Iris pigment epithelial cell (primary cell): ENCODE measurements around the gene PIP5KL1.
"Not testable (repeated sequence)": the region's sequence is repeated elsewhere in the genome, so short reads cannot be mapped to it uniquely, and the experiment has no call there.

Experiments
- DNase-seq: peaks from one replicate; pipeline ENCODE4 v3.0.0-alpha.2; 2011; ENCODE audit warnings: low read depth

The PIP5KL1 gene

DNA sequence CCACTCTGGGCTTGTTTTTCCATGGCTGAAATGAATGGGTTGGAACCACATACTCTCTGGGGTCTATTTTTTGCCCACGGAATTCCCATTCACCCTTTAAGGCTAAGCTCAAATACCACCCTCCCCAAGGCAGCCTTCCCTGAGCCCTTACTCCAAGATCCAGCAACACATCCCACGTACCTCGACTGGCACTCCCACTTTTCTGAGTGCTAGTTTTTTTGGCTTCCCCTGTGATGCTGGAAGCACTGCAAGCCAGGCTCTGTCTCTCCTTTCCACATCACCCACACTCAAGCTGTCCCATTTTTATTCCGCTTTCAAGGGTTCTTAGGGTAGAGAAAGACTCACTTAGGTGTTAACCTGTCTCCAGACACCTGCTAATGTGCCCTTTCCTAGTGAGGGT, 37.2 kb downstream of the PIP5KL1 start:
- no peak for DNase-seq

- no peak for DNase-seq
Observed at GRCh38 chr9:127892831-127893230, 37.7 kb downstream of the PIP5KL1 start.

DNA sequence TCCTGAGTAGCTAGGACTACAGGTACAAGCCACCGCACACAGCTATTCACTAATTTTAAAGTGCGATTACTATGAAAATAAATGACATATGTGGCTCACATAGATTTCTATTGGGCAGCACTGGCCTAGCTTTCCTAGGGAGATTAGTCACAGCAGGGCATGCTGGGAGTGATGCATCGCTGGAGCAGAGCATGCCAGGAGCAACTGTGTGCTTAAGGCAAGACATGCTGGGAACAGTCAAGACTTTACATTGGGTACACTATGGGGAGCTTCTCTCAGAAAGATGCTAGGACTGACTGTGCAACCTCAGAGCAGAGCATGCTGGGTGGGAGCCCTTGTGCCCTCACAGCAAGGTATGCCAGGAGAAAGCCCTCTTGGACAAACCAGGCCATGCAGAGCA, 40.5 kb downstream of the PIP5KL1 start:
- no peak for DNase-seq

GRCh38 chr9:127887792-127888191, 42.8 kb downstream of the PIP5KL1 start:
- no peak for DNase-seq

- DNase-seq, result no peak
Observed at GRCh38 chr9:127886401-127886972, 44.1 kb downstream of the PIP5KL1 start.

- no peak for DNase-seq
Observed at GRCh38 chr9:127885508-127886281, 44.9 kb downstream of the PIP5KL1 start.

DNA sequence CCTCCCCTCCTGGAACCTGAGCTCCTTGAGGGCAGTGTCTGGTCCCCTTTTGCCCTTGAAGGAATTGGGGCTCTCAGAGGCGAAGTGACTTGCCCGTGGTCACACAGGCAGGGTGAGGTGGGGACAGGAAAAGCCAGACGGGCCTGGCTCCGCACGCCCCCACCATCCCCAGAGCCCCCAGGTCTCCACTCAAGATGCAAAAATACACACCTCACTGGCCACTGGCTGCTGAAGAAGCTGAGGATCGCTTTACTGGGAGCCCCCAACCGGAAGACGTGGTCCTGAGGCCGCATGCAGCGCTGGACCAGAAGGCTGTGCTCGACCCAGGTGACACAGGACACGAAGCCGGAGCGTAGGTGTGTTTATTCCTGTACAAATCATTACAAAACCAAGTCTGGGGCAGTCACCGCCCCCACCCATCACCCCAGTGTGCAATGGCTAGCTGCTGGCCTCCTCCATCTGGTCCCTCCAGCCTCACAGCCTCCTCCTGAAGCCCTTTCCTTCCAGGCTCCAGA, 45.5 kb downstream of the PIP5KL1 start:
- DNase-seq, result no peak

DNA sequence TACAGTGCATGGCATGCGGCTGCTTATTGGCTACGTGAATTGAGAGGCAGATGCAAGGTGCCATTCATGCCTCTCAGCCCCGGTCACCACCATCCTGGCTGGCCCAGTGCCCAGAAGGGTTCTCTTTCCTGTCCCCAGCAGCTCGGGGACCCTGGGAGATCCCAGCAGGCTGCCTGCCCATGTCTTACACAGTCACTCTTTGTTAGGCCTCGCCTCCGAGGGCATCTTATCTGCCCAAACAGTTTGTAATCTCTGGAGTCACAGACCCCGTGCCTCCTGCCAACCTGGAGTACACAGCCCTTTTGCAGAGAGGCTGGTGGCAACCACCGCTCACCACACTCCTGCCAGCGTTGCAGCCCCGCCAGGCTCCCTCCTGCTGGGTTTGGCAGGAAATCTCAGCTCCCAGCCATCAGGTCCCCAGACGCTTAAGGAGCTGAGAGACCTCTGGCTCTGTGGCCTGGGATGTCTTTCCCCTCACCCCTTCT, 46.1 kb downstream of the PIP5KL1 start:
- DNase-seq, result no peak

DNA sequence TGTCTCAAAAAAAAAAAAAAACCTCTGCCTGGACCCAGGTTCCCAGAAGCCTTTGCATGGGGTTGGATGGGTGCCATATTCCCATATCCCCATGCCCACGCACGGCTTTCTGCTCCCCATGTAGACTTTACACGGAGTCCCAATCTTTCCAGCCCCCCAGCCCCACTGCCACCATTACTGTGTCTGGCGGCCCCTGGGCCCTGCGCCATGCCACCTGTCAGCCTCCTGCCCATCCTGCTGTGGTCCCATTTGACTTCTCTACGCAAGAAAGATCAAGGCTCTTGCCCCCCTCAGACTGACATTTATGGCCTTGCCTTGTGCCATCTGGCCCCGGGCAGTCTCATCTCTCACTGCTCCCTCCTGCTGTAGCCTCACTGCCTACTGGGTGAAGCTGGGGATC, 46.6 kb downstream of the PIP5KL1 start:
- DNase-seq, result no peak

DNA sequence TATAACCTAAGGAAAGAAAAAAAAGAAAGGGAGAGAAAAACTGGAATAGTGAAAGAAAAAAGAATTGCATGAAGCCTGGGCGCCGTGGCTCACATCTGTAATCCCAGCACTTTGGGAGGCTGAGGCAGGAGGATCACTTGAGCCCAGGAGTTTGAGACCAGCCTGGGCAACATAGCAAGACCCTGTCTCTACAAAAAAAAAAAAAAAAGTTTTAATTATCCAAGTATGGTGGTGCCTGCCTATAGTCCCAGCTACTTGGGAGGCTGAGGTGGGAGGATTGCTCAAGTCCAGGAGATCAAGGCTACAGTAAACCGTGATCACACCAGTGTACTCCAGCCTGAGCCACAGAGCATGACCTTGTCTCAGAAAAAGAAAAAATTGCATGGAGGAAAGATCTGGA, 48.9 kb downstream of the PIP5KL1 start:
- not testable (repeated sequence) for DNase-seq

DNA sequence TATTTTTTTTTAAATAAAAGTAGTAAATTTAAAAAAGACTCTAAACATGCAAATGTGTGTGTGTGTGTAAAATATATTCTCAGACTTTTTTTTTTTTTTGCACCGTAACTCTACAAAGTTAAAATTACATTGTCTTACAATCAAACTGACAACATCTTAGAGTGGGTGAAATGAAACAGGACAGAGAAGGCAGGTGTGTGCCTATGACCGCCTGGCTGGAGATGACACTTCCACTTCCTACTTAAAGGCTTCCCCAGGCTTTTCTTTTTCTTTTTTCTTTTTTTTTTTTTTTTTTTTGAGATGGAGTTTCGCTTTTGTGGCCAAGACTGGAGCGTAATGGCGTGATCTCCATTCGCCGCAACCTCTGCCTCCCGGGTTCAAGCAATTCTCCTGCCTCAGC, 50.4 kb downstream of the PIP5KL1 start:
- DNase-seq, result no peak

DNA sequence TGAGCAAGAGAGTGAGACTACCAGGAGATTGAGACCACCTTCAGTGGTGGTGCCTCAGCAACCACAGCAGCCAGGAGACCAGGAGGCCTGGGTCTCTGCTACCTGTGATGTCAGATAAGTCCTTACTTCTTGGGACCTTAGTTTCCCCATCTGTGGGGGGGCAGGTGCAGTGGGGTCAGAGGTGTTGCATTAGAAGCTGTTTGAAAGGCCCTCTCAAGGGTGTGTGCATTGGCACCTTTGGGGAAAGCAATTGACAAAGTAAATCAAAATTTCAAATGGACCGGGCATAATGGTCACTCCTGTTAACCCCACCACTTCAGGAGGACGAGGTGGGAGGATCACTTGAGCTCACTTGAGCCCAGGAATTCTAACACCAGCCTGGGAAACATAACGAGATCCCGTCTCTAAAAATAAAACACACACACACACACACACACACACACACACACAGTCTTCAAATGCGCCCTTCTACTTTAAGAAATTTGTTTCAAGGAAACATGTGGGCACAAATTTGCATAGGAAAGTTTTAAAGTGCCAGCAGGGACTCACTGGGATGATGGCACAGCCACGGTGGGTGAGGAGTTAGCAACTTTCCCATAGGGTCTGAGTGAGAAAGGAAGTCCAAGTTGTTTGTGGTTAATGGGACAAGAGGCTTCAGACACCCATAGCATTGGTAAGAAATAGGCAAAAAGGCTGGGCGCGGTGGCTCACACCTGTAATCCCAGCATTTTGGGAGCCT, 51.8 kb downstream of the PIP5KL1 start:
- DNase-seq, result no peak

DNA sequence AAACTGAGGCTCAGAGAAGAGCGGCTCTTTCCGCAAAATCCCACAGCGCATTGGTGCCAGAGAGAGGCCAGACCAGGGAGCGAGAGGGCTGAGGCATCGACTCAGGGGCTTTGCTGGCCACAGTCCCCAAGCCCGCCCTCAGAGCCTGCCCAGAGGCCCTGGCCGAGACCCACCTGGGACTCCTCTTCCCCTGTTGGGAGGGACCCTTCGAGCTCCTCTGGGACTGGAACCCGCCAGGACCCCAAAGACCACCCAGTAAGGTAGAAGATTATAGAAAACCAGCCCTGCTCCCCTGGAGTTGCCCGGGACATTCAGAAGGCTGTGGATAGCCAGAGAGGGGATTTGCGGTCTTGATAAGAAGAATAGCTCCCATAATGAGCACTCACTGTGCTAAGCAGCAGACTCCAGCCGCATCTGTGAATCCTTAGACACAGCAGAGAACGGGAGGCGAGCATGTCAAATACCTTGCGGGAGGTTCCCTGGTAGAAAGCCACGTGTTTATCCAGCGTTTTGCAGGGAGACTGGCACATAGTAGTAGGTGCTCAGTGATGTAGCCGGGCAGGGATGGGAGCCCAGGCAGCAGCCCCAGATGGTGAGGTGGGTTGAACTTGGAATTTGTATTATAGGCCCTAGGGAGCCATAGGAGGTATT, 52.5 kb downstream of the PIP5KL1 start:
- DNase-seq, result no peak

DNA sequence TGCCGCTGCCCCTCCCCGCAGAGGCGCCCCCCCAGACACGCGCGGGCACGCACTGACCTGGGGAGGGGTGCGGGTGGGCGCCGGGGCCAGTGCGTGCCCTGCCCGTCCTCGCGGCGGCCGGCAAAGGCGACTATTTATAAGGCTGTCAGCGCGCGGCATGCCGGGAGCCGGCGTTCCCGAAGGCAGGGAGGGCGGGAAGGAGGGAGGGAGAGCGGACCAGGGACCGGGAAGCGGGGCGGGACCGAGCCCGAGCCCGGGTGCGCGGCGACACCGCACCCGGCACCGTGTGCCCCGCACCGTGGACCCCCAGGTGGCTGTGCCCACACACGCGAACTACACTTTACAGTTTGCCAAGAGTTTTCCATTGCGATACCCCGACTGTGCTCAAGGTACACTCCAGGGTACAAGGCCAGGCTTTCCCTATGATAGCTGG, 53.0 kb downstream of the PIP5KL1 start, which contains the start of gene AK1:
Gene AK1 (minus strand): TSS at position 110 of the 433 bp plus-strand sequence. CDS start 3,058 bp downstream, outside the sequence.
- peak; percentile 41 for DNase-seq

- DNase-seq, result no peak
Observed at GRCh38 chr9:127876764-127877562, 53.6 kb downstream of the PIP5KL1 start.

DNA sequence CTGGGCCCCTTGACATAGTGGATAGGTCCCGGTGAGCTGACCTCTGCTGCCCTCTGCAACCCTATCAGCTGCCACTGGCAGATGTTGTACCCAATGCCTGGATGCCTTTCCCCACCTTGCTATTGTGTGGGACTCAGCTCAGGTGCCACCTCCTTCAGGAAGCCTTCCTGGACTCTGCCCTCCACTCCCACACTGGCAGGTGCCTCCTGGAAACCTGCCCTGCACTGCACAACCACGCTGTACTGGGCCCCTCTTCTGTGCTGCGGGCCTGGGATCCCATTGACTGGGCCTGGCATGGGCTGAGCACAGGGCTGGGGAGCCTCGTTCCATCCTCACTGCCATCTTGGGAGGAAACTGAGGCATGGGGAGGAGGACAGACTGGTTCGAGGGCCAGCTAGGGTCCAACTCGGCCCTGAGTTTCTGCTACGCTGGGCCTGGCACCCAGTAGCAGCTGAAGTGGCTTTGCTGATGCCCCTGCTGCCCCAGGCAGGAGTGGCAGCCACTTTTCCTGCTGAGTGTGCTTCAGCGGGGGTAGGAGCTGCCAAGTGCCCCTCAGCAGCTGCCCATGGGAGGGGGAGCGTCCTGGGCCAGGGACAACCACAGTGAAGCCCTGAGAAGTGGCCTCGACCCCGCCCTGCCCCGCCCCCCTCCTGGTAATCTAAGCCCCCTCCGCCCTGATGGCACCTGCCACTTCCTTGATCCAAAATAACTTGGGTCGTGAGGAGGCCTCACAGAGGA, 54.4 kb downstream of the PIP5KL1 start:
- DNase-seq, result no peak

DNA sequence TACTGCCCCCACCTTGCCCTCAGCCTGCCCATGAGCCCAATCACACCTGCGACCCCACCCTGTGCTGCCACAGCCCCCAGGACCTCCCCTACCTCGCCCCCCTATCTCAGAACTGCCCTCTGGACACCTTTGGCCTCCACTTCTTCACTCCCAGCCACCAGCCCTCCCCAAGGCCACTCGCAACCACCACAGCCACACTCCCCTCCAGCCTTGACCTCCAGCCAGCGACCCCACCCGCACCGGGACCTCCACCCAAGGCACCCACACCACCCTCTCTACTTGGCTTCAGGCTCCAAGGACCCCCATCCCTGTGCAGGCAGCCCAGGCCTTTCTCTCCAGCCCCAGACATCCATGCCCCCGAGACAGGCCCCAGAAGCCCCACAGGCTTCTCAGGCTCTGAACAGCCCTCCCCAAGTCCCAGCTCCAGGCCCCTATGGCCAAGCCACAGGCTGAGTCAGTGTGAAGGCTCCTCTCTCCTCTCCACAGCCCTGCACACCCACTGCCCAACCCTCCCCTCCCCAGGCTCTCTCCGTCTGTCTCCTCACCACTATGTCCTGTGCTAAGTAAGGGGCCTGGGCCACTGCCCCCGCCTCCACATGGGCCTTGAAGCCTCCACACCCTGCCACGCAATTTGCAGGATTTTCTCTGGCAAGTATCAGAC, 55.1 kb downstream of the PIP5KL1 start:
- DNase-seq, result peak; percentile 52

- DNase-seq, result no peak
Observed at GRCh38 chr9:127874301-127875221, 56.0 kb downstream of the PIP5KL1 start.

DNA sequence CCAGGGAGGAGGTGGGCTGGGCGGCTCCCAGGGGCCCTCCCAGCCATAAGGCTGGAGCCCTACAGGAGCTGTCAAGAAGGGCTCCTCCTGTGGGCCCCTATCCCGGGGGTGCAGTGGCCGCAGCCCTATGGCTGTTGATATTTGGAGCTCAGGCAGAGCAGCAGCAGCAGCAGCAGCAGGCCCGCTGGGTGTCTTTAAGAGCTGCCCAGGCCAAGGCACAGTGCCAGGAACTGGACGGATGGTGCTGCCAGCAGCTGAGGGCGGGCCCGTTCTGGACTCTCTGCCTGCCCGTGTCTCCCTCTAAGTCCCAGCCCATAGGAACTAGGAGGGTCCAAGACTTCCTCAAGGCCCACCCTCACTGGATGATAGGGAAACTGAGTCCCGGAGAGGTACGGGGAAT, 56.7 kb downstream of the PIP5KL1 start:
- no peak for DNase-seq
